DOHH2 (cell line): ENCODE measurements around the gene TMEM139.

Experiments
- H3F3A ChIP-seq: fragments of 200-600 bp; sonication (generic), shearing (Covaris generic); 2 replicates; pipeline ENCODE4 v1.6.0; 2016; ENCODE audit warnings: antibody characterized with exemption, mild to moderate bottlenecking; ENCODE audit not compliant: control insufficient read depth, insufficient read depth
- H3K27ac ChIP-seq: fragments of 200-600 bp; sonication (generic); 2 replicates; pipeline ENCODE4 v1.5.1; 2014; ENCODE audit warnings: low read depth, mild to moderate bottlenecking, low read length, moderate library complexity
- H3K27me3 ChIP-seq: fragments of 200-600 bp; sonication (generic); 2 replicates; pipeline ENCODE4 v1.6.1; 2014; ENCODE audit warnings: mild to moderate bottlenecking, low read length, mixed read lengths; ENCODE audit not compliant: control insufficient read depth
- H3K36me3 ChIP-seq: fragments of 200-600 bp; sonication (generic); 2 replicates; pipeline ENCODE4 v1.6.1; 2014; ENCODE audit warnings: mild to moderate bottlenecking, low read length, moderate library complexity, mixed read lengths; ENCODE audit not compliant: control insufficient read depth
- H3K4me1 ChIP-seq: fragments of 200-600 bp; sonication (generic); 2 replicates; pipeline ENCODE4 v1.6.1; 2014; ENCODE audit warnings: mild to moderate bottlenecking, low read length, mixed read lengths; ENCODE audit not compliant: control insufficient read depth
- H3K4me2 ChIP-seq: fragments of 200-600 bp; sonication (generic); 2 replicates; pipeline ENCODE4 v1.6.0; 2014; ENCODE audit warnings: mild to moderate bottlenecking, low read length, moderate library complexity
- H3K4me3 ChIP-seq: fragments of 200-600 bp; sonication (generic); 2 replicates; pipeline ENCODE4 v1.5.1; 2014; ENCODE audit warnings: mild to moderate bottlenecking, low read length, mixed read lengths
- H3K79me2 ChIP-seq: fragments of 200-600 bp; sonication (generic); 2 replicates; pipeline ENCODE4 v1.6.1; 2014; ENCODE audit warnings: mild to moderate bottlenecking, low read length, mixed read lengths; ENCODE audit not compliant: control insufficient read depth
- H3K9me2 ChIP-seq: fragments of 200-600 bp; sonication (generic); replicated peaks from 2 replicates; pipeline ENCODE4 v1.6.1; 2014; ENCODE audit warnings: mild to moderate bottlenecking, low read length, mixed read lengths; ENCODE audit not compliant: control insufficient read depth
- H3K9me3 ChIP-seq: fragments of 200-600 bp; sonication (generic); 2 replicates; pipeline ENCODE4 v1.6.1; 2014; ENCODE audit warnings: antibody characterized with exemption, low read length, mixed read lengths; ENCODE audit not compliant: control insufficient read depth, insufficient read depth
- H4K20me1 ChIP-seq: fragments of 200-600 bp; sonication (generic); 2 replicates; pipeline ENCODE4 v1.6.0; 2014; ENCODE audit warnings: low read depth, mild to moderate bottlenecking, antibody characterized with exemption, low read length, moderate library complexity; ENCODE audit not compliant: control insufficient read depth, insufficient read depth
- EZH2phosphoT487 ChIP-seq: fragments of 200-600 bp; sonication (generic); IDR thresholded peaks from 2 replicates; pipeline ENCODE4 v1.6.1; 2017; ENCODE audit warnings: borderline replicate concordance, mild to moderate bottlenecking, antibody characterized with exemption, low read length, moderate library complexity, mixed read lengths
- TF ChIP-seq, protein P1 (sequence below): fragments of 200-600 bp; sonication (generic); IDR thresholded peaks from one replicate; pipeline ENCODE4 v1.5.1; 2014; ENCODE audit warnings: antibody characterized with exemption, mild to moderate bottlenecking, low read depth, low read length; ENCODE audit not compliant: poor library complexity, severe bottlenecking

Gene TMEM139

DNA sequence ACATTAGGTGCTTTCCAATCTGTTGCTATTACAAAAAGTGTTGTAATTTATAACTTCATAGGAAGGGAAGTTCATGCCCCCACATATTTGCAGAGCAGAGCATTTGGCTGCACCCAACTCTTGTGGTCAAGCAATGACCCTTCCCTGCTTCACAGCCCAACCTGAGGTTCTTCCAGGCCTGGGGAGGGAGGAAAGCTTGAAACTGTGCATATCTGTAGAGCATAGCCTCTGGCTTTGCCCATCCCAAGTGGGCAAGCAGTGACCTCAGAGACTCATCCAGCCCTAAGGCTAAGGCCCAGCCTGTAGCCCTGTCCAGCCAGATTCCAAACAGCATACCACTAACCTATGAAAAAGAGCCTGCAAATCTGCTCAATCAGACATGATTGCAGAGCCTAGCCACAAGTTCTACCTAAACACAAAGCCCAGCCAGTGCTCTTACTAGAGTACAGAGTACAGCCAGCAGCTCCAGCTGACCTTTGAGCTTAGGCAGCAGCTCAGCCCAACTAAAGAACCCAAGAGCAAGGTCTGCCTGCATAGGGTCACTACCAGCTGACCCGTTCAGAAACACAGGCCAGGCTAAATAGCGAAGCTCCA is 35.9 kb upstream of the TMEM139 start:
- H3F3A ChIP-seq, result peaks cover 4% of the 10 kb centered on the region; the same call in 1 of the 2 replicates
- H3K27ac ChIP-seq, result no peak overlapping the region
- H3K36me3 ChIP-seq, result no peaks in the 10 kb centered on the region
- peaks cover 69% of the 10 kb centered on the region for H3K4me1 ChIP-seq
- no peaks in the 10 kb centered on the region for H3K9me2 ChIP-seq
- H4K20me1 ChIP-seq, result no peaks in the 10 kb centered on the region
- no peak overlapping the region for H3K4me2 ChIP-seq
- TF ChIP-seq EZH2phosphoT487, result no peak
- TF ChIP-seq, protein P1, sequence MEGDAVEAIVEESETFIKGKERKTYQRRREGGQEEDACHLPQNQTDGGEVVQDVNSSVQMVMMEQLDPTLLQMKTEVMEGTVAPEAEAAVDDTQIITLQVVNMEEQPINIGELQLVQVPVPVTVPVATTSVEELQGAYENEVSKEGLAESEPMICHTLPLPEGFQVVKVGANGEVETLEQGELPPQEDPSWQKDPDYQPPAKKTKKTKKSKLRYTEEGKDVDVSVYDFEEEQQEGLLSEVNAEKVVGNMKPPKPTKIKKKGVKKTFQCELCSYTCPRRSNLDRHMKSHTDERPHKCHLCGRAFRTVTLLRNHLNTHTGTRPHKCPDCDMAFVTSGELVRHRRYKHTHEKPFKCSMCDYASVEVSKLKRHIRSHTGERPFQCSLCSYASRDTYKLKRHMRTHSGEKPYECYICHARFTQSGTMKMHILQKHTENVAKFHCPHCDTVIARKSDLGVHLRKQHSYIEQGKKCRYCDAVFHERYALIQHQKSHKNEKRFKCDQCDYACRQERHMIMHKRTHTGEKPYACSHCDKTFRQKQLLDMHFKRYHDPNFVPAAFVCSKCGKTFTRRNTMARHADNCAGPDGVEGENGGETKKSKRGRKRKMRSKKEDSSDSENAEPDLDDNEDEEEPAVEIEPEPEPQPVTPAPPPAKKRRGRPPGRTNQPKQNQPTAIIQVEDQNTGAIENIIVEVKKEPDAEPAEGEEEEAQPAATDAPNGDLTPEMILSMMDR, result no peak
- no peaks in the 10 kb centered on the region for H3K79me2 ChIP-seq
- H3K9me3 ChIP-seq, result peaks cover 12% of the 10 kb centered on the region
- no peaks in the 10 kb centered on the region for H3K27me3 ChIP-seq
- H3K4me3 ChIP-seq, result no peak overlapping the region

- H3K4me2 ChIP-seq, result peak overlapping the region; percentile 44
- peak overlapping the region; percentile 18; the same call in 1 of the 2 replicates for H3K4me3 ChIP-seq
- no peaks in the 10 kb centered on the region for H4K20me1 ChIP-seq
- H3F3A ChIP-seq, result peaks cover 6% of the 10 kb centered on the region; the same call in 1 of the 2 replicates
- no peaks in the 10 kb centered on the region for H3K27me3 ChIP-seq
- H3K4me1 ChIP-seq, result peaks cover 72% of the 10 kb centered on the region
- TF ChIP-seq, protein P1, result no peak
- TF ChIP-seq EZH2phosphoT487, result no peak
- no peaks in the 10 kb centered on the region for H3K9me2 ChIP-seq
- H3K79me2 ChIP-seq, result no peaks in the 10 kb centered on the region
- peak overlapping the region; percentile 51 for H3K27ac ChIP-seq
- H3K36me3 ChIP-seq, result no peaks in the 10 kb centered on the region
- H3K9me3 ChIP-seq, result peaks cover 12% of the 10 kb centered on the region
These were observed 34.6 kb upstream of the TMEM139 start for GRCh38 chr7:143250199-143250598.

DNA sequence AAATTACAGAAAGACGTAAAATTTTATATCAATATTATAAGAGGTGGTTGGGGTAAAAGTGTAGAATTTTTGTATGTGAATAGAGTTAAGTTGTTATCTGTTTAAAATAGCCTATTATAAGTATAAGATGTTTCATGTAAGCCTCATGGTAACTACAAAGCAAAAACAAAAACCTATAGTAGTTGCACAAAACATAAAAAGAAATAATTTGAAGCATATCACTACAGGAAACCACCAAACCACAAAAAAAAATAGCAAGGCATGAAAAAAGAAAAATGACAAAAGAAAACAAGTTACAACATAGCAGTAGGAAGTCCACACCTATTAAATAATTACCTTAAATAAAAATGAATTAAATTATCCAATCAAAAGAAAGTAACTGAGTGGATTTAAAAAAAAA is 33.9 kb upstream of the TMEM139 start:
- Histone ChIP-seq H3F3A (peaks cover 11% of the 10 kb centered on the region), H3K36me3 (no peaks in the 10 kb centered on the region), H3K4me3 (peak overlapping the region; percentile 18), H3K9me2 (no peaks in the 10 kb centered on the region), H3K27ac (peak overlapping the region; percentile 51), H3K4me2 (peak overlapping the region; percentile 44), H3K9me3 (peaks cover 12% of the 10 kb centered on the region), H3K27me3 (no peaks in the 10 kb centered on the region), H3K4me1 (peaks cover 72% of the 10 kb centered on the region), H4K20me1 (no peaks in the 10 kb centered on the region), H3K79me2 (no peaks in the 10 kb centered on the region)
- TF ChIP-seq EZH2phosphoT487, result no peak
- TF ChIP-seq, protein P1, result no peak
